ENCODE measurements around the gene SLC25A19. TPM values are rescaled to one million over a fixed set of nuclear protein-coding genes. Genes with fewer than 3 reads are reported as not detected.

Gene SLC25A19
- total RNA-seq (2013; cell fraction: nucleolus; rRNA removed): 89.0 and 97.1 TPM in 2 replicates
- total RNA-seq (2014; rRNA removed): 55.6 and 58.3 TPM in 2 replicates
- total RNA-seq (2014; rRNA removed; fragmentation: Illumina TruSeq; extraction: Trizol): 39.7 and 49.1 TPM in 2 replicates
- total RNA-seq (2021): 59.6 and 60.6 TPM in 2 replicates
- polyA plus RNA-seq (2011; ENCODE audit: low read depth): 19.4 TPM
- 28.3 and 39.2 TPM in 2 replicates for polyA plus RNA-seq (2011; rRNA removed)
- polyA plus RNA-seq (2011; cell fraction: cytosol; rRNA removed): 62.0 and 77.9 TPM in 2 replicates
- 63.2 and 65.7 TPM in 2 replicates for polyA plus RNA-seq (2011; cell fraction: nucleus; rRNA removed)
- 31.7 and 40.1 TPM in 2 replicates for polyA plus RNA-seq (2012)
- polyA plus RNA-seq (2014; fragmentation: Illumina TruSeq; extraction: Trizol): 24.1 and 45.5 TPM in 2 replicates
- 10 to 100 TPM; 32.9 to 43.1 TPM for polyA plus RNA-seq (2014; fragmentation: Nextera tagmentation; extraction: Ambion mirVana)
- 68.5 and 69.4 TPM in 2 replicates for polyA plus RNA-seq (2014; rRNA removed)
- 10 to 100 TPM; 77.0 to 91.6 TPM for polyA plus RNA-seq (2016; fragmentation: Nextera tagmentation; extraction: Ambion mirVana)
- polyA minus RNA-seq (2011; rRNA and poly(A)+ RNA removed): 27.9 and 43.7 TPM in 2 replicates
- 16.3 and 17.8 TPM in 2 replicates for polyA minus RNA-seq (2011; cell fraction: cytosol; rRNA and poly(A)+ RNA removed)
- polyA minus RNA-seq (2011; cell fraction: nucleus; rRNA and poly(A)+ RNA removed): 19.6 and 37.5 TPM in 2 replicates
- percentile 67 among the genes with signal in this experiment for Bru-seq, nascent RNA
- percentile 60 among the genes with signal in this experiment for BruChase-seq, experiment 1, labeled RNA remaining after a 6-hour chase
- percentile 68 among the genes with signal in this experiment for BruChase-seq, experiment 2, labeled RNA remaining after a 2-hour chase
- long read RNA-seq, experiment 1, transcript SLC25A19-204 (8 exons, 1,587 nt): minor isoform, 6 of 55 reads
- long read RNA-seq, experiment 1, transcript SLC25A19-205 (7 exons, 1,496 nt): minor isoform, 9 of 55 reads
- long read RNA-seq, experiment 1, transcript SLC25A19-210 (8 exons, 1,554 nt): major isoform, 17 of 55 reads
- long read RNA-seq, experiment 1, transcript SLC25A19-203 (6 exons, 2,331 nt): minor isoform, 5 of 55 reads
- long read RNA-seq, experiment 1, partial matches to known transcripts: 5 of 55 reads
- long read RNA-seq, experiment 1, other reads (novel, unspliced or antisense): 13 of 55 reads
- long read RNA-seq, experiment 2, transcript SLC25A19-205 (7 exons, 1,496 nt): minor isoform, 28 of 125 reads
- long read RNA-seq, experiment 2, transcript SLC25A19-204 (8 exons, 1,587 nt): minor isoform, 20 of 125 reads
- long read RNA-seq, experiment 2, transcript SLC25A19-210 (8 exons, 1,554 nt): major isoform, 48 of 125 reads
- long read RNA-seq, experiment 2, partial matches to known transcripts: 4 of 125 reads
- long read RNA-seq, experiment 2, other reads (novel, unspliced or antisense): 22 of 125 reads

DNA sequence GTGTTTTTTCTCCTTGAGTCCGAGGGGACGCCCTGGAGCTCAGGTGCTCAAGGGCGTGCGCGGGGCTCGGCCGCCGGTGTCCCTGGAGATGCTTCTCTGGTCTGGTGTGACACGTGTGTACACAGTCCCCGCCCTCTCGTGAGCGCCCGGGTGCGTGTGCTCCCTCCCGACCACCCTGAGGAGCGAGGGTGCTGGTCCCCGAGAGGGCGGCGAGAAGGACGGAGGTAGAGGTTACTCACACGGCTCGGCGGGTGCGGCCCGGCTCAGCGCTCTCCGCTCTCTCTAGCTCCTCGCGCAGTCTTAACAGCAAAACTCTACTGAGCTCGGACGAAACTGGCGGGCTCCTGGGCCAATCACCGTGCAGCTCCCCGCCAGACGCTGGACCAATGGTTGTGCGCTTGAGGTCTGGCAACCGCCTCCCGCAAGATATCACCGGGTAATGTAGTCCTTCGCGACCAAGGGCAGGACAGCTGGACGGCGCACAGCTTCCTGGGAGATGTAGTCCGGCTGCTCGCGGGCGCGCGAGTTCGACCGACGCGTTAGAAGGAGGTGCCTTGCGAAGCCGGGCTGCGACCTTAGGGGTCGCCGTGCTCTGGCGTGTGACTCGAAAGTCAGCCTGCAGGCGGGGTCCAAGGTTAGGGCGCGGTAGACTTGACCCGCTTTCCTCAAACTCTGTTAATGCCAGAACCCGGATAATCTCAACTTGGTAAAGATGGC is at the start of gene SLC25A19:
Gene SLC25A19 (minus strand): TSS at position 319 of the 717 bp plus-strand sequence. CDS start 2,669 bp downstream, outside the sequence.
- in situ Hi-C loops (cut with MboI): no loop called here
- POLR2A ChIA-PET: interaction anchor here (0.5 to 2.9 kb wide), 35 partner anchors 8 to 276 kb away, joined by 3 to 30 read pairs (median 4); partner anchors contain the start of genes GGA3, GRB2, MIF4GD and MRPS7
- WGBS (ENCODE audit: insufficient coverage, insufficient replicate concordance, low lambda C conversion rate, missing lambda C conversion rate): 1% methylated on average over 57 of the region's 65 CpGs
- FAIRE-seq (peak; percentile 95), DNase-seq (ENCODE audit: low read depth, low spot score) (peak; percentile 98), ATAC-seq (peak; percentile 95)
- intact Hi-C loops (cut with micrococcal nuclease; ENCODE audit: unreplicated experiment): loop anchor here (1.0 to 5.0 kb wide), 2 partner anchors 8 to 33 kb away; no protein-coding TSS in a partner anchor
- Histone ChIP-seq H3K27me3 (replicated peaks in 1 of 2; ENCODE audit: control insufficient read depth in 2 of 2, insufficient read depth in 2 of 2, low read length in 1 of 2) (no peaks in the 10 kb centered on the region), H3K4me2 (ENCODE audit: control insufficient read depth, insufficient read depth) (peak within 1 kb of the TSS; percentile 89), H4K20me1 (ENCODE audit: control insufficient read depth, insufficient read depth) (no peaks in the 10 kb centered on the region; the same call in 1 of the 2 replicates), H3K4me3 (peak within 1 kb of the TSS; percentile 91), H3K9me3 (replicated peaks; ENCODE audit: control insufficient read depth, insufficient read depth, low read length) (no peaks in the 10 kb centered on the region), H3K27ac (ENCODE audit: control insufficient read depth, insufficient read depth) (peak within 1 kb of the TSS; percentile 83), H3K79me2 (ENCODE audit: control insufficient read depth, insufficient read depth, low read length) (peaks cover 33% of the 10 kb centered on the region), H3K4me1 (ENCODE audit: control insufficient read depth, insufficient read depth, low read length) (peaks cover 34% of the 10 kb centered on the region), H3K36me3 (ENCODE audit: control insufficient read depth in 2 of 2, insufficient read depth in 2 of 2, low read length in 1 of 2) (peaks cover 12 to 16% of the 10 kb centered on the region in 2 experiments), H3K9ac (ENCODE audit: control insufficient read depth, insufficient read depth, low read length) (peak within 1 kb of the TSS; percentile 66), H2AFZ (ENCODE audit: control insufficient read depth, low read depth, low read length) (peak within 1 kb of the TSS; percentile 85)
- SMC1A ChIA-PET (ENCODE audit: uncharacterized antibody, unreplicated experiment): interaction anchor here (0.6 to 5.2 kb wide), 31 partner anchors 8 to 229 kb away, joined by 3 to 86 read pairs (median 5); partner anchors contain the start of genes GGA3, GRB2, MIF4GD and MRPS7
- RAD21 ChIA-PET (ENCODE audit: unreplicated experiment): interaction anchor here (0.6 to 13.2 kb wide), 46 partner anchors 9 to 458 kb away, joined by 3 to 364 read pairs (median 4); partner anchors contain the start of genes GGA3, GRB2, LLGL2 and MIF4GD
- BruUV-seq (replicated peaks): no TSS peak
- CTCF ChIA-PET: interaction anchor here (0.7 to 4.6 kb wide), 47 partner anchors 9 to 344 kb away, joined by 3 to 65 read pairs (median 5); partner anchors contain the start of genes GGA3, GRB2, MIF4GD and MRPS7
- TF ChIP-seq PAX5 (IDR thresholded peaks at IDR 0.05; ENCODE audit: borderline replicate concordance, low read depth, low read length) (peak; percentile 6; the same call in 1 of the 2 replicates), SIX5 (IDR thresholded peaks at IDR 0.05; ENCODE audit: low read depth, low read length, severe bottlenecking) (peak; percentile 95), CREM (IDR thresholded peaks at IDR 0.05; ENCODE audit: low read depth) (peak; percentile 94), CBFB (IDR thresholded peaks at IDR 0.05; ENCODE audit: low read depth) (peak; percentile 29; the same call in 1 of the 2 replicates), SMARCA5 (IDR thresholded peaks at IDR 0.05) (peak; percentile 9; the same call in 1 of the 2 replicates), SP1 (IDR thresholded peaks at IDR 0.05; ENCODE audit: low read depth, low read length) (peak; percentile 96), BRCA1 (IDR thresholded peaks at IDR 0.05; ENCODE audit: low read depth, low read length) (no peak), ZSCAN29 (IDR thresholded peaks at IDR 0.05) (0 out of 2 replicates have a peak, but pooled peaks have one; percentile 29)
- TF ChIP-seq, protein P1, sequence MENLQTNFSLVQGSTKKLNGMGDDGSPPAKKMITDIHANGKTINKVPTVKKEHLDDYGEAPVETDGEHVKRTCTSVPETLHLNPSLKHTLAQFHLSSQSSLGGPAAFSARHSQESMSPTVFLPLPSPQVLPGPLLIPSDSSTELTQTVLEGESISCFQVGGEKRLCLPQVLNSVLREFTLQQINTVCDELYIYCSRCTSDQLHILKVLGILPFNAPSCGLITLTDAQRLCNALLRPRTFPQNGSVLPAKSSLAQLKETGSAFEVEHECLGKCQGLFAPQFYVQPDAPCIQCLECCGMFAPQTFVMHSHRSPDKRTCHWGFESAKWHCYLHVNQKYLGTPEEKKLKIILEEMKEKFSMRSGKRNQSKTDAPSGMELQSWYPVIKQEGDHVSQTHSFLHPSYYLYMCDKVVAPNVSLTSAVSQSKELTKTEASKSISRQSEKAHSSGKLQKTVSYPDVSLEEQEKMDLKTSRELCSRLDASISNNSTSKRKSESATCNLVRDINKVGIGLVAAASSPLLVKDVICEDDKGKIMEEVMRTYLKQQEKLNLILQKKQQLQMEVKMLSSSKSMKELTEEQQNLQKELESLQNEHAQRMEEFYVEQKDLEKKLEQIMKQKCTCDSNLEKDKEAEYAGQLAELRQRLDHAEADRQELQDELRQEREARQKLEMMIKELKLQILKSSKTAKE (IDR thresholded peaks at IDR 0.05; ENCODE audit: low read depth, poor library complexity, severe bottlenecking): no peak
- TF ChIP-seq, protein P2, sequence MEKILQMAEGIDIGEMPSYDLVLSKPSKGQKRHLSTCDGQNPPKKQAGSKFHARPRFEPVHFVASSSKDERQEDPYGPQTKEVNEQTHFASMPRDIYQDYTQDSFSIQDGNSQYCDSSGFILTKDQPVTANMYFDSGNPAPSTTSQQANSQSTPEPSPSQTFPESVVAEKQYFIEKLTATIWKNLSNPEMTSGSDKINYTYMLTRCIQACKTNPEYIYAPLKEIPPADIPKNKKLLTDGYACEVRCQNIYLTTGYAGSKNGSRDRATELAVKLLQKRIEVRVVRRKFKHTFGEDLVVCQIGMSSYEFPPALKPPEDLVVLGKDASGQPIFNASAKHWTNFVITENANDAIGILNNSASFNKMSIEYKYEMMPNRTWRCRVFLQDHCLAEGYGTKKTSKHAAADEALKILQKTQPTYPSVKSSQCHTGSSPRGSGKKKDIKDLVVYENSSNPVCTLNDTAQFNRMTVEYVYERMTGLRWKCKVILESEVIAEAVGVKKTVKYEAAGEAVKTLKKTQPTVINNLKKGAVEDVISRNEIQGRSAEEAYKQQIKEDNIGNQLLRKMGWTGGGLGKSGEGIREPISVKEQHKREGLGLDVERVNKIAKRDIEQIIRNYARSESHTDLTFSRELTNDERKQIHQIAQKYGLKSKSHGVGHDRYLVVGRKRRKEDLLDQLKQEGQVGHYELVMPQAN (conservative IDR thresholded peaks at IDR 0.05): peak; percentile 96
- TF ChIP-seq, protein P3, sequence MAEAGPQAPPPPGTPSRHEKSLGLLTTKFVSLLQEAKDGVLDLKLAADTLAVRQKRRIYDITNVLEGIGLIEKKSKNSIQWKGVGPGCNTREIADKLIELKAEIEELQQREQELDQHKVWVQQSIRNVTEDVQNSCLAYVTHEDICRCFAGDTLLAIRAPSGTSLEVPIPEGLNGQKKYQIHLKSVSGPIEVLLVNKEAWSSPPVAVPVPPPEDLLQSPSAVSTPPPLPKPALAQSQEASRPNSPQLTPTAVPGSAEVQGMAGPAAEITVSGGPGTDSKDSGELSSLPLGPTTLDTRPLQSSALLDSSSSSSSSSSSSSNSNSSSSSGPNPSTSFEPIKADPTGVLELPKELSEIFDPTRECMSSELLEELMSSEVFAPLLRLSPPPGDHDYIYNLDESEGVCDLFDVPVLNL (IDR thresholded peaks at IDR 0.05; ENCODE audit: low read depth, low read length): peak; percentile 71

All from GM12878 (cell line).